Neural progenitor cell (in vitro differentiated cells): Measurements from ENCODE around the gene TTC12. TPM values are rescaled to one million over a fixed set of nuclear protein-coding genes. Genes with fewer than 3 reads are reported as not detected.

Experiments
- DNase-seq: peaks from one replicate; pipeline ENCODE4 v3.0.0-alpha.2; 2016; ENCODE audit warnings: low spot score
- H2AFZ ChIP-seq: fragments of 200-600 bp; sonication (generic); replicated peaks from 2 replicates; pipeline ENCODE4 v1.6.1; 2016; ENCODE audit warnings: antibody characterized with exemption
- H3F3A ChIP-seq: fragments of 200-600 bp; sonication (generic); 2 replicates; pipeline ENCODE4 v1.6.1; 2016; ENCODE audit warnings: antibody characterized with exemption, low read depth
- H3K27ac ChIP-seq: fragments of 200-600 bp; sonication (generic); 2 replicates; pipeline ENCODE4 v1.5.1; 2016; ENCODE audit warnings: mild to moderate bottlenecking
- H3K27me3 ChIP-seq: fragments of 200-600 bp; sonication (generic); 2 replicates; pipeline ENCODE4 v1.6.1; 2016; ENCODE audit warnings: mild to moderate bottlenecking, moderate library complexity
- H3K36me3 ChIP-seq: fragments of 200-600 bp; sonication (generic); 2 replicates; pipeline ENCODE4 v1.5.1; 2016
- H3K4me1 ChIP-seq: fragments of 200-600 bp; sonication (generic); 2 replicates; pipeline ENCODE4 v1.6.1; 2016; ENCODE audit warnings: mixed run types
- H3K4me2 ChIP-seq: fragments of 200-600 bp; sonication (generic); 2 replicates; pipeline ENCODE4 v1.6.1; 2016
- H3K4me3 ChIP-seq: fragments of 200-600 bp; sonication (generic); 2 replicates; pipeline ENCODE4 v1.5.1; 2016
- H3K79me2 ChIP-seq: fragments of 200-600 bp; sonication (generic); 2 replicates; pipeline ENCODE4 v1.6.1; 2016; ENCODE audit warnings: low read depth
- H3K9ac ChIP-seq: fragments of 200-600 bp; sonication (generic); 2 replicates; pipeline ENCODE4 v1.6.1; 2016
- H3K9me3 ChIP-seq: fragments of 200-600 bp; sonication (generic); 2 replicates; pipeline ENCODE4 v1.5.1; 2016; ENCODE audit warnings: low read depth
- H4K20me1 ChIP-seq: fragments of 200-600 bp; sonication (generic); 2 replicates; pipeline ENCODE4 v1.6.1; 2016; ENCODE audit warnings: low read depth
- H3K27ac Mint-ChIP-seq: 3 replicates; pipeline ENCODE4 v1.8.0; 2021; ENCODE audit warnings: mixed read lengths
- H3K27me3 Mint-ChIP-seq: 2 replicates; pipeline ENCODE4 v1.8.0; 2022; ENCODE audit warnings: low read depth, mild to moderate bottlenecking, inconsistent platforms, moderate library complexity, mixed read lengths; ENCODE audit not compliant: insufficient read depth
- H3K36me3 Mint-ChIP-seq: 3 replicates; pipeline ENCODE4 v1.8.0; 2021; ENCODE audit warnings: mixed read lengths
- H3K4me1 Mint-ChIP-seq: 3 replicates; pipeline ENCODE4 v1.8.0; 2021; ENCODE audit warnings: mixed read lengths
- H3K4me3 Mint-ChIP-seq: 3 replicates; pipeline ENCODE4 v1.8.0; 2021; ENCODE audit warnings: mild to moderate bottlenecking, moderate library complexity, mixed read lengths
- H3K9me3 Mint-ChIP-seq: 3 replicates; pipeline ENCODE4 v1.8.0; 2020; ENCODE audit warnings: mixed read lengths
- CTCF ChIP-seq: fragments of 200-600 bp; sonication (generic); IDR thresholded peaks from 2 replicates; pipeline ENCODE4 v1.5.1; 2017; ENCODE audit warnings: antibody characterized with exemption, mild to moderate bottlenecking
- EZH2 ChIP-seq: fragments of 200-600 bp; sonication (generic); IDR thresholded peaks from 2 replicates; pipeline ENCODE4 v1.6.1; 2017; ENCODE audit warnings: antibody characterized with exemption, mild to moderate bottlenecking, moderate library complexity
- EZH2phosphoT487 ChIP-seq: fragments of 200-600 bp; sonication (generic); IDR thresholded peaks from 2 replicates; pipeline ENCODE4 v1.6.1; 2017; ENCODE audit warnings: antibody characterized with exemption
- total RNA-seq: library from RNA; depleted of rRNA; stranded (reverse); fragments of >200 nt; gene quantifications from 2 replicates; pipeline ENCODE4 v1.2.3, GENCODE V29; 2015; ENCODE audit warnings: low replicate concordance

Gene TTC12
- total RNA-seq, 1 donor from 2014 or later: 33.4 TPM

GRCh38 chr11:113311536-113311935 lies 2.8 kb upstream of the TTC12 start:
- Histone ChIP-seq H3K79me2 (peaks cover 10% of the 10 kb centered on the region), H3F3A (no peaks in the 10 kb centered on the region), H3K4me3 (no peak overlapping the region), H2AFZ (no peak overlapping the region), H3K27me3 (peaks cover 18% of the 10 kb centered on the region), H3K27ac (no peak overlapping the region), H3K9ac (no peak overlapping the region), H4K20me1 (no peaks in the 10 kb centered on the region), H3K4me1 (peaks cover 7% of the 10 kb centered on the region), H3K36me3 (no peaks in the 10 kb centered on the region), H3K9me3 (no peaks in the 10 kb centered on the region), H3K4me2 (no peak overlapping the region)
- H3K9me3 Mint-ChIP-seq: no peaks in the 10 kb centered on the region
- TF ChIP-seq EZH2phosphoT487: no peak
- no peak for TF ChIP-seq CTCF
- no peak for TF ChIP-seq EZH2
- peaks cover 13% of the 10 kb centered on the region for H3K27me3 Mint-ChIP-seq
- DNase-seq: no peak
- H3K27ac Mint-ChIP-seq: no peak overlapping the region
- H3K4me3 Mint-ChIP-seq: peak overlapping the region; percentile 6
- H3K36me3 Mint-ChIP-seq: no peaks in the 10 kb centered on the region
- H3K4me1 Mint-ChIP-seq: peaks cover 15% of the 10 kb centered on the region

GRCh38 chr11:113313601-113314000 lies 782 bp upstream of the TTC12 start:
- Histone ChIP-seq H3K9me3 (no peaks in the 10 kb centered on the region), H3K4me1 (peaks cover 7% of the 10 kb centered on the region), H3K79me2 (peaks cover 10% of the 10 kb centered on the region), H3K4me3 (no peak overlapping the region), H3K36me3 (no peaks in the 10 kb centered on the region), H2AFZ (no peak overlapping the region), H3K4me2 (no peak overlapping the region), H3F3A (no peaks in the 10 kb centered on the region), H4K20me1 (no peaks in the 10 kb centered on the region), H3K27ac (no peak overlapping the region), H3K9ac (no peak overlapping the region), H3K27me3 (peaks cover 18% of the 10 kb centered on the region)
- TF ChIP-seq CTCF: no peak
- H3K9me3 Mint-ChIP-seq: no peaks in the 10 kb centered on the region
- DNase-seq: no peak
- no peak overlapping the region for H3K27ac Mint-ChIP-seq
- H3K36me3 Mint-ChIP-seq: peaks cover 16% of the 10 kb centered on the region
- H3K4me1 Mint-ChIP-seq: peaks cover 15% of the 10 kb centered on the region
- peak overlapping the region; percentile 88 for H3K4me3 Mint-ChIP-seq
- peaks cover 12% of the 10 kb centered on the region for H3K27me3 Mint-ChIP-seq

GRCh38 chr11:113314065-113314388 lies 356 bp upstream of the TTC12 start:
- Histone ChIP-seq H3K4me1 (peaks cover 7% of the 10 kb centered on the region), H3K36me3 (no peaks in the 10 kb centered on the region), H3K79me2 (peaks cover 10% of the 10 kb centered on the region), H3K27me3 (peaks cover 18% of the 10 kb centered on the region), H3K4me3 (peak overlapping the region; percentile 77), H4K20me1 (no peaks in the 10 kb centered on the region), H2AFZ (no peak overlapping the region), H3K4me2 (peak overlapping the region; percentile 77), H3K9ac (no peak overlapping the region), H3F3A (no peaks in the 10 kb centered on the region), H3K27ac (no peak overlapping the region), H3K9me3 (no peaks in the 10 kb centered on the region)
- DNase-seq: no peak
- Mint-ChIP-seq H3K9me3 (no peaks in the 10 kb centered on the region), H3K36me3 (peaks cover 19% of the 10 kb centered on the region), H3K27ac (no peak overlapping the region), H3K4me1 (peaks cover 15% of the 10 kb centered on the region), H3K27me3 (peaks cover 12% of the 10 kb centered on the region), H3K4me3 (peak overlapping the region; percentile 88)
- TF ChIP-seq EZH2 (no peak), CTCF (no peak), EZH2phosphoT487 (no peak)

- H3K27ac Mint-ChIP-seq: no peak overlapping the region
- peak overlapping the region; percentile 88 for H3K4me3 Mint-ChIP-seq
- DNase-seq: no peak
- H3K27me3 ChIP-seq: peaks cover 18% of the 10 kb centered on the region
- no peak overlapping the region for H2AFZ ChIP-seq
- H3K9me3 Mint-ChIP-seq: no peaks in the 10 kb centered on the region
- no peak overlapping the region for H3K9ac ChIP-seq
- no peak overlapping the region for H3K27ac ChIP-seq
- no peak for TF ChIP-seq EZH2
- TF ChIP-seq EZH2phosphoT487: no peak
- no peak for TF ChIP-seq CTCF
- H3K9me3 ChIP-seq: no peaks in the 10 kb centered on the region
- H3K79me2 ChIP-seq: peaks cover 10% of the 10 kb centered on the region
- H3K4me2 ChIP-seq: peak overlapping the region; percentile 77
- H3K4me3 ChIP-seq: peak overlapping the region; percentile 77
- H3K4me1 ChIP-seq: peaks cover 7% of the 10 kb centered on the region
- H3K36me3 Mint-ChIP-seq: peaks cover 30% of the 10 kb centered on the region
- no peaks in the 10 kb centered on the region for H3K36me3 ChIP-seq
- H4K20me1 ChIP-seq: no peaks in the 10 kb centered on the region
- no peaks in the 10 kb centered on the region for H3F3A ChIP-seq
- H3K27me3 Mint-ChIP-seq: peaks cover 12% of the 10 kb centered on the region
- H3K4me1 Mint-ChIP-seq: peaks cover 15% of the 10 kb centered on the region
Measured at GRCh38 chr11:113315811-113316210, 1.4 kb downstream of the TTC12 start.
